GM12878 (cell line): ENCODE data around the gene PPP2R5C. TPM values are rescaled to one million over a fixed set of nuclear protein-coding genes. Genes with fewer than 3 reads are reported as not detected.
A peak's percentile ranks its signal among the peaks of the same experiment; 100 is the strongest.

Experiments
- ATAC-seq: fragments of 200-7000 bp; cut with Tn5 transposase; 3 replicates; pipeline ENCODE4 v1.9.1; 2020; ENCODE audit warnings: mild to moderate bottlenecking, moderate library complexity
- BruUV-seq: library from RNA; stranded (reverse); fragments of 400-500 nt; replicated peaks from 2 replicates; lab custom pipeline; 2021; lab: Mats Ljungman, UMichigan
- CTCF ChIA-PET: fragments of 300-600 bp; sonication (Branson Sonifier 250); formaldehyde crosslinking; extraction: SDS; loops from one replicate; lab custom pipeline; 2021; ENCODE audit warnings: inconsistent platforms; lab: Yijun Ruan, JAX
- POLR2A ChIA-PET: fragments of 350-600 bp; formaldehyde crosslinking; extraction: SDS; loops from one replicate; lab custom pipeline; 2021; ENCODE audit warnings: inconsistent platforms; lab: Charles Lee
- RAD21 ChIA-PET: fragments of 300-600 bp; sonication (Branson Sonifier 250); formaldehyde crosslinking; loops from one replicate; lab custom pipeline; 2023; ENCODE audit warnings: antibody characterized with exemption; ENCODE audit not compliant: unreplicated experiment; lab: Charles Lee
- SMC1A ChIA-PET: fragments of 300-600 bp; sonication (Branson Sonifier 250); formaldehyde crosslinking; loops from one replicate; lab custom pipeline; 2023; ENCODE audit not compliant: unreplicated experiment, uncharacterized antibody; lab: Charles Lee
- DNase-seq: peaks from one replicate; pipeline ENCODE4 v3.0.0-alpha.2; 2011; ENCODE audit warnings: low read depth, low spot score
- FAIRE-seq: peaks from 3 replicates; lab custom pipeline; 2011; peaks lifted over from hg19 to GRCh38; lab: Jason Lieb, UNC
- H2AFZ ChIP-seq: 2 replicates; pipeline ENCODE4 v1.6.0; 2011; ENCODE audit warnings: low read depth, low read length, control low read depth; ENCODE audit not compliant: control insufficient read depth
- H3K27ac ChIP-seq: 2 replicates; pipeline ENCODE4 v1.5.1; 2011; ENCODE audit warnings: control low read depth; ENCODE audit not compliant: control insufficient read depth, insufficient read depth
- H3K27me3 ChIP-seq, 2 experiments: replicated peaks in 1 of 2; 2 replicates each; pipeline versions ENCODE4 v1.6.0 to v1.6.1; 2011; ENCODE audit warnings: low read length in 1 of 2; ENCODE audit not compliant: control insufficient read depth in 2 of 2, insufficient read depth in 2 of 2
- H3K36me3 ChIP-seq, 2 experiments: 2 replicates each; pipeline ENCODE4 v1.5.1; 2011; ENCODE audit warnings: low read length in 1 of 2; ENCODE audit not compliant: control insufficient read depth in 2 of 2, insufficient read depth in 2 of 2
- H3K4me1 ChIP-seq: 2 replicates; pipeline ENCODE4 v1.6.1; 2011; ENCODE audit warnings: mild to moderate bottlenecking, low read length, moderate library complexity, mixed read lengths; ENCODE audit not compliant: control insufficient read depth, insufficient read depth
- H3K4me2 ChIP-seq: 2 replicates; pipeline ENCODE4 v1.6.0; 2011; ENCODE audit warnings: control low read depth; ENCODE audit not compliant: control insufficient read depth, insufficient read depth
- H3K4me3 ChIP-seq: fragments of 200-600 bp; sonication (generic); 2 replicates; pipeline ENCODE4 v1.5.1; 2016
- H3K79me2 ChIP-seq: 2 replicates; pipeline ENCODE4 v1.6.0; 2011; ENCODE audit warnings: low read length; ENCODE audit not compliant: control insufficient read depth, insufficient read depth
- H3K9ac ChIP-seq: 2 replicates; pipeline ENCODE4 v1.8.0; 2011; ENCODE audit warnings: low read length, control low read depth, mixed read lengths; ENCODE audit not compliant: control insufficient read depth, insufficient read depth
- H3K9me3 ChIP-seq: replicated peaks from 3 replicates; pipeline ENCODE4 v1.5.1; 2011; ENCODE audit warnings: mild to moderate bottlenecking, low read length; ENCODE audit not compliant: control insufficient read depth, insufficient read depth
- H4K20me1 ChIP-seq: 2 replicates; pipeline ENCODE4 v1.6.0; 2011; ENCODE audit not compliant: control insufficient read depth, insufficient read depth
- CREB1 ChIP-seq: IDR thresholded peaks from 2 replicates; pipeline ENCODE4 v1.6.1; 2012; ENCODE audit warnings: low read depth, mild to moderate bottlenecking, inconsistent platforms
- EED ChIP-seq: sonication (generic); IDR thresholded peaks from 2 replicates; pipeline ENCODE4 v1.6.1; 2016; ENCODE audit warnings: antibody characterized with exemption, low read depth
- FOS ChIP-seq: IDR thresholded peaks from 3 replicates; pipeline ENCODE4 v1.6.1; 2011; ENCODE audit warnings: borderline replicate concordance; ENCODE audit not compliant: insufficient read length; ENCODE audit errors: extremely low read depth
- NFIC ChIP-seq: IDR thresholded peaks from 2 replicates; pipeline ENCODE4 v1.6.1; 2012; ENCODE audit warnings: low read depth, mild to moderate bottlenecking, inconsistent platforms, low read length, moderate library complexity
- SUZ12 ChIP-seq: fragments of 200-600 bp; sonication (generic); IDR thresholded peaks from one replicate; pipeline ENCODE4 v1.6.1; 2018; ENCODE audit warnings: antibody characterized with exemption, mild to moderate bottlenecking; ENCODE audit not compliant: unreplicated experiment
- TAF1 ChIP-seq: IDR thresholded peaks from 2 replicates; pipeline ENCODE4 v1.6.1; 2011; ENCODE audit warnings: mild to moderate bottlenecking, low read depth, low read length, borderline replicate concordance
- TCF7 ChIP-seq: IDR thresholded peaks from 2 replicates; pipeline ENCODE4 v1.6.1; 2014; ENCODE audit warnings: antibody characterized with exemption, borderline replicate concordance
- WGBS: methylation state at CpG from one replicate; pipeline ENCODE4 v1.1.6; 2016; ENCODE audit warnings: low lambda C conversion rate; ENCODE audit not compliant: insufficient replicate concordance, insufficient coverage; ENCODE audit errors: missing lambda C conversion rate; 5-methylcytosine and 5-hydroxymethylcytosine counted together
- in situ Hi-C: fragments of 300-500 bp; cut with MboI; formaldehyde crosslinking; loops from 9 replicates; pipeline ENCODE4 v1.14.3; 2018; ENCODE audit warnings: mixed read lengths
- intact Hi-C: fragments of 100-400 bp; cut with micrococcal nuclease; formaldehyde crosslinking; loops from one replicate; pipeline ENCODE4 v1.14.2; 2022; ENCODE audit not compliant: unreplicated experiment
- polyA plus RNA-seq, 11 experiments: library from polyadenylated mRNA; depleted of rRNA in 4 of 11; unstranded in 6 of 11; stranded (reverse) in 5 of 11; fragments of >200 nt; fragmentation: Nextera tagmentation in 4 of 11; fragmentation: Illumina TruSeq in 1 of 11; extraction: Ambion mirVana in 4 of 11; extraction: Trizol in 1 of 11; gene quantifications; 1 replicate in 1 of 11; 2 replicates in 10 of 11; pipeline versions ENCODE4 v1.2.1 to v1.2.3, GENCODE V29; 2011 to 2016; ENCODE audit warnings: inconsistent platforms in 2 of 11, missing spikeins in 2 of 11, low read depth in 1 of 11
- total RNA-seq, 4 experiments: library from RNA; depleted of rRNA in 3 of 4; stranded (reverse); fragments of >200 nt in 3 of 4; fragmentation: Illumina TruSeq in 1 of 4; extraction: Trizol in 1 of 4; gene quantifications; 2 replicates each; pipeline versions ENCODE4 v1.2.1 to v1.2.3, GENCODE V29; 2013 to 2021

Gene PPP2R5C
- total and polyA plus RNA-seq, 10 of the 15 experiments (the other 5 are each of a cell fraction or from before 2014, with no cell fraction given), result 106 to 199 (median 144) TPM

- Histone ChIP-seq H3K4me2 (peak overlapping the region; percentile 31; the same call in 1 of the 2 replicates), H3K36me3 (no peaks in the 10 kb centered on the region), H3K4me3 (peak overlapping the region; percentile 50; the same call in 1 of the 2 replicates), H3K4me1 (peaks cover 6% of the 10 kb centered on the region), H3K27me3 (peaks cover 4% of the 10 kb centered on the region in 2 experiments; a peak in 2 of 4 replicates), H3K27ac (no peak overlapping the region)
- SMC1A ChIA-PET, result no interaction called here
- peak; percentile 69 for ATAC-seq
- no peak for DNase-seq
- no peak for FAIRE-seq
- WGBS, result under 1% methylated on average over 45 of the region's 67 CpGs
- TF ChIP-seq SUZ12 (peak; percentile 51), TAF1 (no peak), CREB1 (no peak), TCF7 (no peak), FOS (no peak), EED (peak; percentile 35; the same call in 1 of the 2 replicates), NFIC (no peak)
- TF ChIP-seq, all 136 proteins: peak for 2
- intact Hi-C loops (no loop called here), in situ Hi-C loops (no loop called here)
- H3K9me3 ChIP-seq, result no peaks in the 10 kb centered on the region
- BruUV-seq, result no TSS peak
- ChIA-PET CTCF (no interaction called here), POLR2A (no interaction called here), RAD21 (no interaction called here)
- no peak overlapping the region; the same call in 1 of the 2 replicates for H3K9ac ChIP-seq
- H3K79me2 ChIP-seq, result no peaks in the 10 kb centered on the region
- peak overlapping the region; percentile 39 for H2AFZ ChIP-seq
- H4K20me1 ChIP-seq, result no peaks in the 10 kb centered on the region
Observed at GRCh38 chr14:101781240-101782061, 19.9 kb downstream of the PPP2R5C start.
